ENCODE results near the gene TOMM20. TPM values are rescaled to one million over a fixed set of nuclear protein-coding genes. Genes with fewer than 3 reads are reported as not detected.
A peak's percentile ranks its signal among the peaks of the same experiment; 100 is the strongest.

The TOMM20 gene
- total and polyA plus RNA-seq, 9 of the 15 experiments (the other 6 are each of a cell fraction or from before 2014, with no cell fraction given): 70.6 to 334 (median 159) TPM

GRCh38 chr1:235113183-235113917, 15.3 kb downstream of the TOMM20 start (continued):
- 0 out of 2 replicates have a peak, but pooled peaks have one; percentile 7 for TF ChIP-seq REST (IDR thresholded peaks at IDR 0.05; ENCODE audit: borderline replicate concordance)
- TF ChIP-seq REST (CRISPR knock-in tag; IDR thresholded peaks at IDR 0.05; ENCODE audit: low read depth): no peak
- peak; percentile 19; a peak in 1 of 4 replicates for TF ChIP-seq MNT (conservative IDR thresholded peaks at IDR 0.05)
- no peak for TF ChIP-seq PCBP1 (IDR thresholded peaks at IDR 0.05; ENCODE audit: low read depth, low read length, poor library complexity, severe bottlenecking)
- no peak for TF ChIP-seq HNRNPL (IDR thresholded peaks at IDR 0.05; ENCODE audit: low read depth, low read length)
- 0 out of 2 replicates have a peak, but pooled peaks have one; percentile 61 for TF ChIP-seq HNRNPUL1 (IDR thresholded peaks at IDR 0.05; ENCODE audit: low read length)
- no peak for TF ChIP-seq ZNF695 (CRISPR knock-in tag; IDR thresholded peaks at IDR 0.05)
- no peak for TF ChIP-seq MXI1 (IDR thresholded peaks at IDR 0.05; ENCODE audit: low read depth, low read length)
- TF ChIP-seq LARP7 (IDR thresholded peaks at IDR 0.05): no peak
- 0 out of 2 replicates have a peak, but pooled peaks have one; percentile 6 for TF ChIP-seq C11orf30 (IDR thresholded peaks at IDR 0.05; ENCODE audit: low read depth)
- no peak; the same call in 1 of the 2 replicates for TF ChIP-seq VEZF1 (CRISPR knock-in tag; IDR thresholded peaks at IDR 0.05)
- TF ChIP-seq PTTG1 (tag; IDR thresholded peaks at IDR 0.05; ENCODE audit: low read depth): no peak
- TF ChIP-seq ZNF395 (CRISPR knock-in tag; IDR thresholded peaks at IDR 0.05): peak; percentile 26; the same call in 1 of the 2 replicates
